Measurements from ENCODE around the gene YEATS4.

Gene YEATS4

GRCh38 chr12:69343357-69343756 is 16.2 kb upstream of the YEATS4 start:
- DNase-seq: no peak

GRCh38 chr12:69343885-69344612 is 15.5 kb upstream of the YEATS4 start:
- no peak for DNase-seq

GRCh38 chr12:69345077-69345476 is 14.5 kb upstream of the YEATS4 start:
- DNase-seq: no peak

GRCh38 chr12:69345742-69346141 is 13.8 kb upstream of the YEATS4 start:
- no peak for DNase-seq

- no peak for DNase-seq
These were observed 11.2 kb upstream of the YEATS4 start, which contains the start of gene LYZ for GRCh38 chr12:69348162-69348938. TSS of gene LYZ (plus strand) at chr12:69348381. CDS start at chr12:69348409, 28 bp downstream.

GRCh38 chr12:69350002-69350626 is 9.4 kb upstream of the YEATS4 start:
- DNase-seq: no peak

DNA sequence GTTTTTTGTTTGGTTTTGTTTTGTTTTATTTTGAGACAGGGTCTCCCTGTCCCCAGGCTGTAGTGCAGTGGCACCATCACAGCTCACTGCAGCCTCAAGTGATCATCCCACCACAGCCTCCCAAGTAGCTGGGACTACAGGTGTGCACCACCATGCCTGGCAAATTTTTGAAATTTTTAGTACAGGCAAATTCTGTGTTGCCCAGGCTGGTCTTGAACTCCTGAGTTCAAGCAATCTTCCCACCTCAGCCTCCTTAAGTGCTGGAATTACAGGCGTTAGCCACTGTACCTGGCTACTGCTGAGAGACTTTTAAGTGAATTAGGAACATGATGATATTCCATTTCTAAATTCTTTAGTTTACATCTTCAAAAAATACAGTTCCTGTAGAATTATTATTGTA is 8.8 kb upstream of the YEATS4 start:
- no peak for DNase-seq

DNA sequence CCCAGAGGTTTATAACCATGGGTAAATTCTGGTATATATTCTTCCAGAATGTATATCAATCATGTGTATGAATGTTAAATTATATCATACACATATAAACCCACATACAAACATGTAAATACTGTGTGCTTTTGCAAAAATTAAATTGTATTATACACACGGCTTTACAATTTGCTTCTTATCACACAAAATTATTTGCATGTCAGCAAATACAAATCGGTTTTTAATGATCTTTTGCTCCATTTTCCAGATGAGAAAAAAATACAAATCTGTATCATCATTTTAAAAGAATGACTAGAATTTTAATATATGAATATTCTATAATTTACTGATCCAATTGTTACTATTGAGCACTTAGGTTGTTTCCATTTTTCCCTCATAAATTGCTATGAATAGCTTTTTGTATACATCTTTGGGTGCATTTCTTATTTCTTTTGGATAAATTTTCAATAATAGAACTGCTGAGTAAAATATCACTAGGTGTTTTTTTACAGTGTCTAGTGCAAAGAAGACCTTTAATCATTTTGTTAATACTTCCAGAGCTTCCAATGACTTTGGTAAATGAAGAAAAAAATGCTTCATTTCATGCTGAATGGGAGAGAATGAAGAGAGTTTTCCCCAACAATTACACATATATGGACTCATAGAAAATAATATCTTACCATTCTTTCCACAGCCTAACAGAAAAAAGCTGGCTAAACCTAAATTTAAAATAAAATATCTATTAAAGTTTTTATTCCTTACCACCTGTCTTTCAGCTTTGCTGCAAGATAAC is 7.9 kb upstream of the YEATS4 start:
- no peak for DNase-seq

GRCh38 chr12:69352904-69353303 is 6.6 kb upstream of the YEATS4 start:
- no peak for DNase-seq

DNA sequence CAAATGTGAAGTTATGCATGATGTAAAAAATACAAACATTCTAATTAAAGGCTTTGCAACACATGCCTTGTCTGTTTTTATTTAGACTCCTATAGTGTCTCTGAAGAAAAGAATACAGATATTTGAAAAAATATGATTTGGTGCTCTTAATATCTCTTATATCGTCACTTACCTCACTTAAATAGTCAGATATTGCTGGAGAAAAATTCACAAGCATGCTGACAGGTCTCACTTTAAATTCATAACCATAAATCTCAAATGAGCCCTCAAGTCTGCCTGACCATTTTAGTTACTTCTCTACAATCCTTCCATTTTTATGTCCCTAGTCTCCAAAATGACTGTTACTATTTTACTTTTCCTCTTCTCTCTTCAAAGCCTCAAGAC is 5.4 kb upstream of the YEATS4 start:
- no peak for DNase-seq

DNA sequence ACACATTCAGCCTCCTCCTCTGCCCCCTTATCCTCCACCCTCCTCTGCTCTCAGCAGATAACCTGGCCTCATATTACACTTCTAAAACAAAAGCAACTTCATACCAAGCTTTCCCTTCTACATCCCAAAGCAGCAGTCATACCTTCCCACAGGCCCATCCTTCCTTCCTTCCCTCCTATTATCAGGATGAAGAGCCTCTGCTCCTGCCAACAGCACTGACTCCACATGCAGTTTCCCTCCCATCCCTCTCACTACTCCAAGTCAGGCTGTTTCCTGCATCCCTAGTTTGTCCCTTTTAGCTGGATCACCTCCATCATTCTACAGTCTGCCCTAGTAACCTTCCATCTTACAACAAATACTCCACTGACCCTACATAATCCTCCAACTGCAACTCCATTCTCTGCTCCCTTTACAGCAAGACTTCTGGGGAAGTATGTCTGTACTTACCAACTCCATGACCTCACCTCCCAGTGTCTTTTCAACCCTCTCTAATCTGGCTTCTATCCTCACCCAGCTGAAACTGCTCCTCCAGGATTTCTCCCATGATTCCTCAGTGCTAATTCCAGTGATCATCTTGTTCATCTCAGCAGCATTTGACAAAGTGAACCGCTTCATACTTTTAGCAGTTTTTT is 4.9 kb upstream of the YEATS4 start:
- DNase-seq: no peak

DNA sequence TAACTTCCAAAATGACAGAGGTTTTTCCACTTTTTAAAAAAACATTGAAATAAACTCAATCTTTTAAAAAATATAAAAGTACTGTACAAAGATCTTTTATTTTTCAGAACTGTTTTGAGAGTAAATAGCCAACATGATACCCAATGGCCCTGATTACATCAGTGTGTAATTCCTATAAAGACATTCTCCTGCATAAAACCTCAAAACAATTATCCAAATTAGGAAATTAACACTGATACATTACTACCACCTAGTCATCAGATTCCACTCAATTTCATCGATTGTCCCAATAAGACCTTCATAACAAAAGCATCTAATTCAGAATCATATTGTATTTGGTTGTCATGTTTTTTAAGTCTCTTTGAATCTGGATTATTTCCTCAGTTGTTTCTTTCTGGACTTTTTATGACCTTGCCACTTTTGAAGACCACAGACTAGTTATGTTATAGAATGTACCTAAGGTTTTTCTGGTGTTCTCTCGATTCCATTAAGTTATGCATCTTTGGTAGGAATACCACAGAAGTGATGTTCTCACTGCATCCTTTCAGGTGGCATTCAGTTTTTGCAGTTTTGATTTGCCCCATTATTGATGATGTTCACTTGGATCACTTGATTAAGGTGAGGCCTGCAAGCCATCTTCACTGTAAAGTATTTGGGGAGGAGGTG is 4.0 kb upstream of the YEATS4 start:
- DNase-seq: no peak

- no peak for DNase-seq
These were observed 767 bp downstream of the YEATS4 start for GRCh38 chr12:69360348-69360672.

DNA sequence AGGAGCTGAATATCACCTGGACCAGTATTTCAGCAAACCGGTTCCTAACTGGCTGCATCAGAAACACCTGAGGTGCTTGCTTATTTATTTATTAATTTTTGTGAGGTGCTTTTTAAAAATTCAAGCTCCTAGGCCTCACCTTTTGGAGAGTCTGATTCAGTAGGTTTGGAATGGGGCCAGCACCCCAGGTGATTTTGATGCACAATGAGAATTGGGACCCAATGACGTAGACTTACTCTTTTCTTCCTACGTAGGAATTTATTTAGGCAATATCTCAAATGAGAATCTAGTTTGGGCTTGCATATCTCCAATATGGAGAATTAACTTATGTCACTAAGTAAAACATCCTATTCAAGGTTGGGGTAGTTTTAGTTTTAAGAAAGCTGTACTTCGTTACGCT is 7.3 kb downstream of the YEATS4 start:
- no peak for DNase-seq

GRCh38 chr12:69368171-69368570 is 8.6 kb downstream of the YEATS4 start:
- DNase-seq: no peak

DNA sequence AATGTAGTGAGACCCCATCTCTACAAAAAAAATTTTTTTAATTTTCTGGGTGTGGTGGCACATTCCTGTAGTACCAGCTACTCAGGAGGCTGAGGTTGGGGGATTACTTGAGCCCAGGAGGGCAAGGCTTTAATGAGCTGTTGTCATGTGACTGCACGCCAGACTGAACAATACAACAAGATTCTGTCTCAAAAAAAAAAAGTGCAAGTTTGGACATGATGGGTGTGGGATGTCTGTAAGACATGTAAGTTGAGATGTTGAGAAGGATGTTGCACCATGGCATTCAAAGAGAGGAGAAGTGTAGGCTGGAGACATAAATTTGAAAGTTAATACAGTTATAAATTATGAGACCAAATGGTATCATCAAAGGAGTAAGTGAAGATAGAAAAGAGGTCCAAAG is 23.5 kb downstream of the YEATS4 start:
- no peak for DNase-seq

- DNase-seq: no peak
These were observed 25.5 kb downstream of the YEATS4 start for GRCh38 chr12:69385038-69385437.

DNA sequence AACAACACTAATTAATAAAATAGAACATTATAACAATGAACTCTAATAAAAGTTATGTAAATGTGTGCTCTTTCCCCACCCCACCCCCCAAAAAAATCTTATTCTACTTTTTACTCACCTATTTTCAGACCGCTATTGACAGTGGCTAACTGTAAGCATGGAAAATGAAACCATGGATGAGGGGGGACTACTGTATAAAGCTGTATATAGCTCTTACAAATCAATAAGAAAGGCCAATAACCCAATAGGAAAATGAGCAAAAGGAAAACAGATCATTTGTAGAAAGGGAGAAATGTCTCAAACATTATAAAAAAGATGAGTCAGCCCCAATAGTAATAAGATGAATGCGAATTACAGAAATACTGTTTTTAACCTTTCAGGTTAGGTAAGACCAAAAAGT is 27.4 kb downstream of the YEATS4 start:
- no peak for DNase-seq

DNA sequence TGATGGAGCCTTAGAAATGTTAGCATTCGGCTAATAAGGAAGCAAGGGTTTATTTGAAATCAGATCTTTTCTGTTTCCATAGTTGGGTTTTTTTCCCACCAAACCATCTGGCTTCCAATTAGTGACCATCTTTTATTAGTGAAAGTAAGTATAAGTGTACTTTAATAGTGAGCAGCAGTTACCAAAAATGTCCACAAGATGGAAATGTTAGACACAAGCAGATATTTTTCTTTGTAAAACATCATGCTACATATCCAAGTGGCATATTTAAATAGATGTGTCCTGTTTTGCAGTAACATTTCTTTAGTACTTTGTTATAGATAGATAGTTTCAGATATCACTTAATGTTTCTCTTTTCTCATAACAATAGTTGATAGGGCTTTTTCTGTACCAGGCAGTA is 28.8 kb downstream of the YEATS4 start:
- peak; percentile 72 to 92 for DNase-seq

DNA sequence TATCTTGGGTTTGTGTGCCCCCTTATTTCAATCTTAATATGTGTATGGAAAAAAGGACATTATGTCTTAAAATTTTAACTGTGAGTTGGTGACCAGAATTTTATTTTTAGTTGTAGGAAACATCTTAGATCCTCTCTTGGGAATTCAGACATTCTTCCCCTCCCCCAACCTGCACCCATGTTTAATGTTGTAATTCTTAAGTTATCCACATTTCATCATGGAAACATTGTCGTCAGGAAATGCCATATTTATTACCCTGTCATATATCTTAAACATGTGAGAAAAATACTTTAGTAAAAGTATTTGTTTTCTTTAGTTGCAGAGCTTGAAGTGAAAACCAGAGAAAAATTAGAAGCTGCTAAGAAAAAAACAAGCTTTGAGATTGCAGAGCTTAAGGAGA is 30.3 kb downstream of the YEATS4 start:
- DNase-seq: no peak

- no peak for DNase-seq
These were observed 32.8 kb downstream of the YEATS4 start for GRCh38 chr12:69392179-69392928.

GRCh38 chr12:69396041-69396440 is 36.5 kb downstream of the YEATS4 start:
- DNase-seq: no peak
